K562 (cell line): ENCODE measurements around the gene BACE2. TPM values are rescaled to one million over a fixed set of nuclear protein-coding genes. Genes with fewer than 3 reads are reported as not detected.

ENCODE experiments used
- ATAC-seq: fragments of 200-7000 bp; cut with Tn5 transposase; 3 replicates; pipeline ENCODE4 v1.9.1; 2020; ENCODE audit warnings: moderate library complexity
- BruUV-seq: library from RNA; stranded (reverse); fragments of 400-500 nt; replicated peaks from 2 replicates; lab custom pipeline; 2021; lab: Mats Ljungman, UMichigan
- CTCF ChIA-PET: fragments of 300-600 bp; formaldehyde crosslinking; extraction: SDS; loops from one replicate; lab custom pipeline; 2021; ENCODE audit warnings: low intra/inter-chr PET ratio; lab: Yijun Ruan, JAX
- POLR2A ChIA-PET: fragments of 300-600, 350-650 bp; sonication (Branson Sonifier 250); formaldehyde crosslinking; extraction: SDS; loops from one replicate; lab custom pipeline; 2021; ENCODE audit warnings: antibody characterized with exemption, inconsistent platforms; lab: Yijun Ruan, JAX
- DNase-seq, 4 experiments: peaks; one replicate each; pipeline versions ENCODE4 v3.0.0 to v3.0.0-alpha.2; 2011 to 2018; ENCODE audit warnings: low spot score in 3 of 4, mixed read lengths in 3 of 4; ENCODE audit errors: extremely low read depth in 1 of 4
- FAIRE-seq: peaks from 2 replicates; lab custom pipeline; 2011; peaks lifted over from hg19 to GRCh38; lab: Jason Lieb, UNC
- H2AFZ ChIP-seq: 2 replicates; pipeline ENCODE4 v1.6.0; 2011; ENCODE audit warnings: low read depth, low read length, control low read depth, inconsistent platforms
- H3K27ac ChIP-seq: fragments of 200-600 bp; 3 replicates; pipeline ENCODE4 v1.8.0; 2011; ENCODE audit warnings: low read depth, mild to moderate bottlenecking, control low read depth, inconsistent platforms, low read length, moderate library complexity, mixed read lengths; ENCODE audit errors: extremely low read depth
- H3K27me3 ChIP-seq, 2 experiments: fragments of 300-600 bp in 1 of 2; 2 replicates in 1 of 2; 3 replicates in 1 of 2; pipeline versions ENCODE4 v1.6.0 to v1.8.0; 2011; ENCODE audit warnings: inconsistent platforms in 2 of 2, low read length in 2 of 2, mild to moderate bottlenecking in 1 of 2, mixed read lengths in 1 of 2, moderate library complexity in 1 of 2; ENCODE audit not compliant: control insufficient read depth in 2 of 2, insufficient read depth in 2 of 2
- H3K36me3 ChIP-seq: fragments of 300-600 bp; 3 replicates; pipeline ENCODE4 v1.8.0; 2011; ENCODE audit warnings: mild to moderate bottlenecking, low read length, inconsistent platforms; ENCODE audit not compliant: control insufficient read depth, insufficient read depth
- H3K4me1 ChIP-seq, 2 experiments: fragments of 200-600 bp in 1 of 2; replicated peaks in 1 of 2; 2 replicates in 1 of 2; 3 replicates in 1 of 2; pipeline versions ENCODE4 v1.5.1 to v1.8.0; 2011; ENCODE audit warnings: inconsistent platforms in 2 of 2, low read length in 2 of 2, mild to moderate bottlenecking in 1 of 2, mixed read lengths in 1 of 2, moderate library complexity in 1 of 2; ENCODE audit not compliant: control insufficient read depth in 2 of 2, insufficient read depth in 2 of 2
- H3K4me2 ChIP-seq: 2 replicates; pipeline ENCODE4 v1.6.1; 2011; ENCODE audit warnings: low read length, control low read depth, inconsistent platforms, mixed read lengths; ENCODE audit not compliant: insufficient read depth
- H3K4me3 ChIP-seq: fragments of 200-600 bp; sonication (generic), shearing (Covaris generic); 2 replicates; pipeline ENCODE4 v1.5.1; 2016; ENCODE audit warnings: control low read depth, inconsistent platforms
- H3K79me2 ChIP-seq: fragments of 200-600 bp; 3 replicates; pipeline ENCODE4 v1.8.0; 2011; ENCODE audit warnings: low read length, inconsistent platforms; ENCODE audit not compliant: control insufficient read depth, insufficient read depth
- H3K9ac ChIP-seq, 2 experiments: 2 replicates each; pipeline versions ENCODE4 v1.6.0 to v1.6.1; 2011; ENCODE audit warnings: low read depth in 2 of 2, low read length in 2 of 2, control low read depth in 1 of 2, inconsistent platforms in 1 of 2, mild to moderate bottlenecking in 1 of 2, mixed read lengths in 1 of 2; ENCODE audit not compliant: insufficient read depth in 1 of 2
- H3K9me1 ChIP-seq: one replicate; pipeline ENCODE4 v1.6.0; 2011; ENCODE audit warnings: inconsistent platforms, mild to moderate bottlenecking, low read length, moderate library complexity; ENCODE audit not compliant: control insufficient read depth, insufficient read depth
- H3K9me3 ChIP-seq: replicated peaks from 2 replicates; pipeline ENCODE4 v1.5.1; 2011; ENCODE audit warnings: low read depth, low read length, inconsistent platforms; ENCODE audit not compliant: control insufficient read depth, insufficient read depth
- H4K20me1 ChIP-seq: replicated peaks from 2 replicates; pipeline ENCODE4 v1.6.1; 2011; ENCODE audit warnings: low read length, inconsistent platforms, mixed read lengths; ENCODE audit not compliant: control insufficient read depth, insufficient read depth
- ETV6 ChIP-seq, 3 experiments: fragments of 150-350 bp in 1 of 3; sonication (generic) in 1 of 3; formaldehyde crosslinking in 1 of 3; IDR thresholded peaks; 2 replicates each; pipeline versions ENCODE4 v1.6.1 to v1.8.0; 2014 to 2022; ENCODE audit warnings: borderline replicate concordance in 2 of 3, low read depth in 2 of 3, antibody characterized with exemption in 1 of 3, low read length in 1 of 3, mild to moderate bottlenecking in 1 of 3, missing genetic modification reagents in 1 of 3
- FOXK2 ChIP-seq, 2 experiments: fragments of 450-650 bp; IDR thresholded peaks in 1 of 2; conservative IDR thresholded peaks in 1 of 2; 2 replicates each; pipeline ENCODE4 v1.6.1; 2016; ENCODE audit warnings: low read depth in 2 of 2, mild to moderate bottlenecking in 1 of 2
- HNRNPUL1 ChIP-seq: fragments of 200-400 bp; formaldehyde crosslinking; IDR thresholded peaks from 2 replicates; pipeline ENCODE4 v1.6.1; 2017; ENCODE audit warnings: low read length
- ILF3 ChIP-seq: fragments of 450-650 bp; IDR thresholded peaks from 2 replicates; pipeline ENCODE4 v1.6.1; 2018; ENCODE audit warnings: antibody characterized with exemption, mild to moderate bottlenecking, moderate library complexity, borderline replicate concordance
- KDM2B ChIP-seq: fragments of 250-450 bp; sonication (Bioruptor Pico); IDR thresholded peaks from 2 replicates; pipeline ENCODE4 v1.8.0; 2021; ENCODE audit warnings: mild to moderate bottlenecking, moderate library complexity
- KHSRP ChIP-seq: fragments of 450-650 bp; IDR thresholded peaks from 2 replicates; pipeline ENCODE4 v1.6.1; 2017
- MTA2 ChIP-seq: fragments of 450-650 bp; IDR thresholded peaks from 2 replicates; pipeline ENCODE4 v1.6.1; 2016; ENCODE audit warnings: low read depth
- MTF1 ChIP-seq: fragments of 250-450 bp; sonication (Bioruptor Pico); IDR thresholded peaks from 2 replicates; pipeline ENCODE4 v1.9.0; 2021; ENCODE audit warnings: moderate library complexity, mild to moderate bottlenecking, inconsistent platforms, borderline replicate concordance
- PHB2 ChIP-seq: fragments of 450-650 bp; IDR thresholded peaks from 2 replicates; pipeline ENCODE4 v1.6.1; 2017; ENCODE audit warnings: low read depth
- POLR2A ChIP-seq: fragments of 450-650 bp; conservative IDR thresholded peaks from 2 replicates; pipeline ENCODE4 v1.6.1; 2016
- POLR3G ChIP-seq: IDR thresholded peaks from 2 replicates; pipeline ENCODE4 v1.6.1; 2011; ENCODE audit not compliant: insufficient read length, insufficient replicate concordance; ENCODE audit errors: extremely low read depth
- RCOR1 ChIP-seq, 2 experiments: IDR thresholded peaks; 2 replicates each; pipeline ENCODE4 v1.6.1; 2012; ENCODE audit warnings: low read depth in 2 of 2, low read length in 2 of 2, borderline replicate concordance in 1 of 2, improper control_type of control experiment in 1 of 2
- SRSF7 ChIP-seq: fragments of 200-400 bp; formaldehyde crosslinking; optimal IDR thresholded peaks from 2 replicates; pipeline ENCODE3; 2017; ENCODE audit warnings: mild to moderate bottlenecking, low read depth, low read length
- TEAD2 ChIP-seq: fragments of 450-650 bp; IDR thresholded peaks from 2 replicates; pipeline ENCODE4 v1.6.1; 2016; ENCODE audit warnings: missing genetic modification characterization, control low read depth, missing compliant biosample characterization
- ZBTB7A ChIP-seq: IDR thresholded peaks from 2 replicates; pipeline ENCODE4 v1.6.1; 2011; ENCODE audit warnings: low read depth, mild to moderate bottlenecking, low read length, moderate library complexity, borderline replicate concordance; ENCODE audit not compliant: control insufficient read depth
- ZNF197 ChIP-seq: fragments of 200-800 bp; sonication (Bioruptor generic); IDR thresholded peaks from 2 replicates; pipeline ENCODE4 v1.6.1; 2016; ENCODE audit warnings: low read depth, missing genetic modification characterization, missing compliant biosample characterization
- WGBS: fragments of 100-300 bp; shearing (Covaris generic); methylation state at CpG from one replicate; pipeline ENCODE4 v1.1.6; 2016; ENCODE audit warnings: low coverage, mixed read lengths; ENCODE audit not compliant: insufficient coverage; ENCODE audit errors: missing lambda C conversion rate; 5-methylcytosine and 5-hydroxymethylcytosine counted together
- in situ Hi-C: fragments of 300-500 bp; cut with MboI; formaldehyde crosslinking; loops from 4 replicates; pipeline ENCODE4 v1.15.0; 2018; ENCODE audit warnings: inconsistent platforms, mixed read lengths
- intact Hi-C: fragments of 100-400 bp; cut with micrococcal nuclease; formaldehyde crosslinking; loops from 2 replicates; pipeline ENCODE4 v1.14.2; 2022
- polyA plus RNA-seq, 8 experiments: library from polyadenylated mRNA; depleted of rRNA in 4 of 8; stranded (reverse) in 5 of 8; unstranded in 3 of 8; fragments of >200 nt; fragmentation: Nextera tagmentation in 2 of 8; fragmentation: Illumina TruSeq in 1 of 8; extraction: Ambion mirVana in 2 of 8; extraction: Trizol in 1 of 8; gene quantifications; 2 replicates each; pipeline versions ENCODE4 v1.2.1 to v1.2.3, GENCODE V29; 2011 to 2014; ENCODE audit warnings: inconsistent platforms in 1 of 8, missing spikeins in 1 of 8
- total RNA-seq, 7 experiments: library from RNA; depleted of rRNA in 6 of 7; stranded (reverse); fragments of >200 nt in 6 of 7; fragmentation: Illumina TruSeq in 2 of 7; extraction: Trizol in 2 of 7; gene quantifications; 2 replicates each; pipeline versions ENCODE4 v1.2.1 to v1.2.3, GENCODE V29; 2011 to 2021; ENCODE audit warnings: low replicate concordance in 1 of 7
- TF ChIP-seq, protein P1 (sequence below): fragments of 450-650 bp; formaldehyde crosslinking; IDR thresholded peaks from 2 replicates; pipeline ENCODE4 v1.4.0; 2020; ENCODE audit warnings: mild to moderate bottlenecking
- TF ChIP-seq, protein P2 (sequence below): fragments of 250-450 bp; sonication (Bioruptor Pico); IDR thresholded peaks from 2 replicates; pipeline ENCODE4 v1.8.0; 2021; ENCODE audit warnings: mild to moderate bottlenecking, moderate library complexity

Gene BACE2
- total and polyA plus RNA-seq, 9 of the 15 experiments (the other 6 are each of a cell fraction or from before 2014, with no cell fraction given) = 0.05 to 0.24 (median 0.15) TPM; not detected in 2

DNA sequence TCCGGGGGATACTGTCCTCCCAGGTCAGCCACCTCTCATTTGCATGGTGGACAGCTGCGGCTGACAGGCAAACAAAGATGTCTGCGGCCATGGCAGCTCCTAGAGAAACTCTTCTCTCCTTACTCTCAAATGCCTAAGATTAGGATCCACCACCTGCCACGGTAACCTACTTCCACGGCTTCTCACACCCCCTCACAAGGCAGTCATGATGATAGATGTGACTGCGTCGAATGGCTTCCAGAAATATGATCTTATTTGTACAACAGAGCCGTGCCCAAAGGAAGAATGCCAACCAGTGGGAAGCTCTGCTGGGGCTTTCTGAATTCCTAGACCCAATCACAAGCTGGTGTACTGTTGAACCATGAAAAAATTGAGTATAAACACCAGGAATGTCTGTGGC lies 73.4 kb downstream of the BACE2 start:
- no peaks in the 10 kb centered on the region for H3K79me2 ChIP-seq
- DNase-seq = no peak
- no peak overlapping the region for H3K4me2 ChIP-seq
- POLR2A ChIA-PET = no interaction called here
- no peak overlapping the region for H3K9ac ChIP-seq
- 0% methylated on average over 8 of the region's 8 CpGs for WGBS
- H3K4me3 ChIP-seq = no peak overlapping the region
- BruUV-seq = no TSS peak
- H3K9me1 ChIP-seq = no peaks in the 10 kb centered on the region
- TF ChIP-seq ILF3 (no peak), POLR3G (no peak), PHB2 (no peak), RCOR1 (IDR thresholded peaks at IDR 0.05; ENCODE audit: borderline replicate concordance in 1 of 2, low read depth in 2 of 2, low read length in 2 of 2) (no peak), MTA2 (no peak), KDM2B (CRISPR knock-in tag) (no peak), POLR2A (no peak), ZBTB7A (no peak), ZNF197 (CRISPR knock-in tag) (no peak), TEAD2 (tag) (no peak), MTF1 (CRISPR knock-in tag) (no peak), SRSF7 (no peak), HNRNPUL1 (no peak), FOXK2 (conservative IDR thresholded peaks at IDR 0.05 in 1 of 2, IDR thresholded peaks at IDR 0.05 in 1 of 2; ENCODE audit: low read depth in 2 of 2) (no peak), ETV6 (IDR thresholded peaks at IDR 0.05; ENCODE audit: borderline replicate concordance in 1 of 2, low read depth in 2 of 2, low read length in 1 of 2) (no peak), ETV6 (CRISPR knock-in tag; IDR thresholded peaks at IDR 0.05; ENCODE audit: borderline replicate concordance) (no peak), KHSRP (no peak)
- TF ChIP-seq, protein P1, sequence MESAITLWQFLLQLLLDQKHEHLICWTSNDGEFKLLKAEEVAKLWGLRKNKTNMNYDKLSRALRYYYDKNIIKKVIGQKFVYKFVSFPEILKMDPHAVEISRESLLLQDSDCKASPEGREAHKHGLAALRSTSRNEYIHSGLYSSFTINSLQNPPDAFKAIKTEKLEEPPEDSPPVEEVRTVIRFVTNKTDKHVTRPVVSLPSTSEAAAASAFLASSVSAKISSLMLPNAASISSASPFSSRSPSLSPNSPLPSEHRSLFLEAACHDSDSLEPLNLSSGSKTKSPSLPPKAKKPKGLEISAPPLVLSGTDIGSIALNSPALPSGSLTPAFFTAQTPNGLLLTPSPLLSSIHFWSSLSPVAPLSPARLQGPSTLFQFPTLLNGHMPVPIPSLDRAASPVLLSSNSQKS = no peak
- TF ChIP-seq, protein P2, sequence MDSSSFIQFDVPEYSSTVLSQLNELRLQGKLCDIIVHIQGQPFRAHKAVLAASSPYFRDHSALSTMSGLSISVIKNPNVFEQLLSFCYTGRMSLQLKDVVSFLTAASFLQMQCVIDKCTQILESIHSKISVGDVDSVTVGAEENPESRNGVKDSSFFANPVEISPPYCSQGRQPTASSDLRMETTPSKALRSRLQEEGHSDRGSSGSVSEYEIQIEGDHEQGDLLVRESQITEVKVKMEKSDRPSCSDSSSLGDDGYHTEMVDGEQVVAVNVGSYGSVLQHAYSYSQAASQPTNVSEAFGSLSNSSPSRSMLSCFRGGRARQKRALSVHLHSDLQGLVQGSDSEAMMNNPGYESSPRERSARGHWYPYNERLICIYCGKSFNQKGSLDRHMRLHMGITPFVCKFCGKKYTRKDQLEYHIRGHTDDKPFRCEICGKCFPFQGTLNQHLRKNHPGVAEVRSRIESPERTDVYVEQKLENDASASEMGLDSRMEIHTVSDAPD (CRISPR knock-in tag) = no peak
- H2AFZ ChIP-seq = no peak overlapping the region
- intact Hi-C loops = no loop called here
- no peak overlapping the region for H3K27ac ChIP-seq
- H3K27me3 ChIP-seq = peaks cover 6 to 32% of the 10 kb centered on the region in 2 experiments; a peak in 4 of 5 replicates
- in situ Hi-C loops = no loop called here
- no peaks in the 10 kb centered on the region for H3K4me1 ChIP-seq
- no peak for FAIRE-seq
- H4K20me1 ChIP-seq = peaks cover 6% of the 10 kb centered on the region; the same call in 1 of the 2 replicates
- no peaks in the 10 kb centered on the region for H3K9me3 ChIP-seq
- CTCF ChIA-PET = no interaction called here
- H3K36me3 ChIP-seq = no peaks in the 10 kb centered on the region
- ATAC-seq = no peak
